Measurements from ENCODE around the gene SLC16A13. TPM values are rescaled to one million over a fixed set of nuclear protein-coding genes. Genes with fewer than 3 reads are reported as not detected.

Gene SLC16A13
- total and polyA plus RNA-seq, 10 of the 15 experiments (the other 5 are each of a cell fraction or from before 2014, with no cell fraction given) = 0.34 to 12.1 (median 3.3) TPM

DNA sequence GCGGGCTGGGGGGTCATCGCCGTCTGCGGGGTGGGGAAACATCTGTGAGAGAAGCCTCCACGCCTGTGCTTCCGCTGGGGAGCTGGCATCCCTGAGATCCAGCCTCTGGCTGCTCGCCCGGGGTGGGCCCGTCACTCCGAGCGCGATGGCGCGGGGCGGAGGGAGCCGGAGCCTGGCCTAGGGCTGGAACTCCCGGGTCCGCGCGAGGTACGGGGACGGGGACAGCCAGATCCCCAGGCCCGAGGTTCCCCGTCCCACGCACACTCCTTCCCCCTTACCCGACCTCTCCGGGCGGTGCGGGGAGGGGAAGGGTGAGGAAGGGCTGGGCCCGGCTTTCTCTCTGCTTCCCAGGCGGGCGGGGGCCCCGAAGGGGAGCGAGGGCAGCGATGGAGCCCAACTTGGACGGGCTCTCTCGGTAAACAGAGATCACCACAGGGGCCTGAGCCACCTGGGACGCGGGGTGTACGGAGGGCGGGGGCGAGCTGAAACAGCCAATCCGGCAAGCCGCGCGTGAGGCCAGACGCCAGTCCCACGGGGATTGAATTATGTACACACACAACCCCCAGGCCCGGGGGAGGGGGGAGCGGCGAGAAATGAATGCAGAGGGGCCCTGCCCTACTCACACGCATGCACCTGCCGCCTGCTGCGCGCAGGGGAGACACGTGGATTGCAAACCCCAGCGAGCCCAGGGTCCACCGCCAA lies 7.8 kb downstream of the SLC16A13 start, which contains the start of gene SLC16A11 (continued):
- TF ChIP-seq BACH1 (IDR thresholded peaks at IDR 0.05; ENCODE audit: borderline replicate concordance) (0 out of 2 replicates have a peak, but pooled peaks have one; percentile 23), HCFC1 (IDR thresholded peaks at IDR 0.05; ENCODE audit: low read length) (no peak), MYC (IDR thresholded peaks at IDR 0.05; ENCODE audit: insufficient read depth, insufficient read length, insufficient replicate concordance, low read length, severe bottlenecking) (no peak), IKZF1 (conservative IDR thresholded peaks at IDR 0.05) (peak; percentile 51), SUPT20H (IDR thresholded peaks at IDR 0.05; ENCODE audit: borderline replicate concordance, control insufficient read depth, low read depth, low read length) (no peak), ATF7 (IDR thresholded peaks at IDR 0.05; ENCODE audit: low read depth) (peak; percentile 48; the same call in 1 of the 2 replicates), BCL11A (IDR thresholded peaks at IDR 0.05; ENCODE audit: low read depth, low read length) (no peak), MEF2B (IDR thresholded peaks at IDR 0.05; ENCODE audit: partially characterized antibody, poor library complexity, severe bottlenecking) (peak; percentile 97), JUND (IDR thresholded peaks at IDR 0.05; ENCODE audit: low read depth, low read length) (no peak), BHLHE40 (IDR thresholded peaks at IDR 0.05; ENCODE audit: borderline replicate concordance in 1 of 2, low read depth in 2 of 2, low read length in 1 of 2) (peak; percentile 75 to 92; a peak in 3 of 4 replicates), ZNF384 (IDR thresholded peaks at IDR 0.05; ENCODE audit: borderline replicate concordance, low read depth, low read length) (no peak), PAX5 (IDR thresholded peaks at IDR 0.05; ENCODE audit: borderline replicate concordance, low read depth, low read length) (no peak), MXI1 (IDR thresholded peaks at IDR 0.05; ENCODE audit: low read depth, low read length) (peak; percentile 71), STAT1 (conservative IDR thresholded peaks at IDR 0.05) (no peak), MTA2 (IDR thresholded peaks at IDR 0.05; ENCODE audit: low read depth) (peak; percentile 17; the same call in 1 of the 2 replicates), SUZ12 (IDR thresholded peaks at IDR 0.05; ENCODE audit: unreplicated experiment) (peak; percentile 28), CHD2 (IDR thresholded peaks at IDR 0.05; ENCODE audit: borderline replicate concordance, low read depth, low read length) (0 out of 2 replicates have a peak, but pooled peaks have one; percentile 29), RAD21 (IDR thresholded peaks at IDR 0.05; ENCODE audit: insufficient read depth, low read depth, low read length) (no peak), POU2F2 (IDR thresholded peaks at IDR 0.05; ENCODE audit: borderline replicate concordance, low read depth, low read length) (peak; percentile 23; the same call in 1 of the 3 replicates), ESRRA (IDR thresholded peaks at IDR 0.05; ENCODE audit: low read length) (no peak)
- TF ChIP-seq, protein P1, sequence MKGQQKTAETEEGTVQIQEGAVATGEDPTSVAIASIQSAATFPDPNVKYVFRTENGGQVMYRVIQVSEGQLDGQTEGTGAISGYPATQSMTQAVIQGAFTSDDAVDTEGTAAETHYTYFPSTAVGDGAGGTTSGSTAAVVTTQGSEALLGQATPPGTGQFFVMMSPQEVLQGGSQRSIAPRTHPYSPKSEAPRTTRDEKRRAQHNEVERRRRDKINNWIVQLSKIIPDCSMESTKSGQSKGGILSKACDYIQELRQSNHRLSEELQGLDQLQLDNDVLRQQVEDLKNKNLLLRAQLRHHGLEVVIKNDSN (IDR thresholded peaks at IDR 0.05; ENCODE audit: borderline replicate concordance, extremely low read length, insufficient read depth, low read depth, low read length) = no peak
- TF ChIP-seq, protein P2, sequence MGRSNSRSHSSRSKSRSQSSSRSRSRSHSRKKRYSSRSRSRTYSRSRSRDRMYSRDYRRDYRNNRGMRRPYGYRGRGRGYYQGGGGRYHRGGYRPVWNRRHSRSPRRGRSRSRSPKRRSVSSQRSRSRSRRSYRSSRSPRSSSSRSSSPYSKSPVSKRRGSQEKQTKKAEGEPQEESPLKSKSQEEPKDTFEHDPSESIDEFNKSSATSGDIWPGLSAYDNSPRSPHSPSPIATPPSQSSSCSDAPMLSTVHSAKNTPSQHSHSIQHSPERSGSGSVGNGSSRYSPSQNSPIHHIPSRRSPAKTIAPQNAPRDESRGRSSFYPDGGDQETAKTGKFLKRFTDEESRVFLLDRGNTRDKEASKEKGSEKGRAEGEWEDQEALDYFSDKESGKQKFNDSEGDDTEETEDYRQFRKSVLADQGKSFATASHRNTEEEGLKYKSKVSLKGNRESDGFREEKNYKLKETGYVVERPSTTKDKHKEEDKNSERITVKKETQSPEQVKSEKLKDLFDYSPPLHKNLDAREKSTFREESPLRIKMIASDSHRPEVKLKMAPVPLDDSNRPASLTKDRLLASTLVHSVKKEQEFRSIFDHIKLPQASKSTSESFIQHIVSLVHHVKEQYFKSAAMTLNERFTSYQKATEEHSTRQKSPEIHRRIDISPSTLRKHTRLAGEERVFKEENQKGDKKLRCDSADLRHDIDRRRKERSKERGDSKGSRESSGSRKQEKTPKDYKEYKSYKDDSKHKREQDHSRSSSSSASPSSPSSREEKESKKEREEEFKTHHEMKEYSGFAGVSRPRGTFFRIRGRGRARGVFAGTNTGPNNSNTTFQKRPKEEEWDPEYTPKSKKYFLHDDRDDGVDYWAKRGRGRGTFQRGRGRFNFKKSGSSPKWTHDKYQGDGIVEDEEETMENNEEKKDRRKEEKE (IDR thresholded peaks at IDR 0.05) = no peak
- TF ChIP-seq, protein P3, sequence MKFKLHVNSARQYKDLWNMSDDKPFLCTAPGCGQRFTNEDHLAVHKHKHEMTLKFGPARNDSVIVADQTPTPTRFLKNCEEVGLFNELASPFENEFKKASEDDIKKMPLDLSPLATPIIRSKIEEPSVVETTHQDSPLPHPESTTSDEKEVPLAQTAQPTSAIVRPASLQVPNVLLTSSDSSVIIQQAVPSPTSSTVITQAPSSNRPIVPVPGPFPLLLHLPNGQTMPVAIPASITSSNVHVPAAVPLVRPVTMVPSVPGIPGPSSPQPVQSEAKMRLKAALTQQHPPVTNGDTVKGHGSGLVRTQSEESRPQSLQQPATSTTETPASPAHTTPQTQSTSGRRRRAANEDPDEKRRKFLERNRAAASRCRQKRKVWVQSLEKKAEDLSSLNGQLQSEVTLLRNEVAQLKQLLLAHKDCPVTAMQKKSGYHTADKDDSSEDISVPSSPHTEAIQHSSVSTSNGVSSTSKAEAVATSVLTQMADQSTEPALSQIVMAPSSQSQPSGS (IDR thresholded peaks at IDR 0.05; ENCODE audit: low read length) = no peak

Data from GM12878 (cell line).